Left cardiac atrium (tissue), 4 donors: Measurements from ENCODE around the gene FAM163B. TPM values are rescaled to one million over a fixed set of nuclear protein-coding genes. Genes with fewer than 3 reads are reported as not detected.

ENCODE experiments used
- ATAC-seq, 2 donors: fragments of 200-7000 bp; cut with Tn5 transposase; one replicate each; pipeline ENCODE4 v1.9.1; 2020; ENCODE audit warnings: mild to moderate bottlenecking in 2 of 2, moderate library complexity in 2 of 2
- DNase-seq: peaks from one replicate; pipeline ENCODE4 v3.0.0-alpha.2; 2020
- intact Hi-C, 2 donors: fragments of 100-400 bp; cut with DNase I; formaldehyde crosslinking; loops; one replicate each; pipeline versions ENCODE4 v1.14.1 to v1.15.1; 2022 to 2023
- long read RNA-seq: library from polyadenylated mRNA; unstranded; transcript quantifications from one replicate; pipeline ENCODE4 v2.0.0, GENCODE V29; 2021
- total RNA-seq, 2 donors: library from RNA; stranded (reverse); fragmentation: NEBNext Ultra II Directional; extraction: Animal tissue kit (Norgen Biotek cat#: 25700); gene quantifications; one replicate each; pipeline ENCODE4 v1.2.1, GENCODE V29; 2021
- donor health status: DM: no; HTN: yes; CAD: no.
- donor health status: DM: no; HTN: yes; CAD: no; lungs with severe emphysema.
- donor health status: DM: yes; HTN: yes; CAD: no.
- donor health status: Dilated cardiomyopathy.

FAM163B gene
- under 1 TPM in 1 of 2 donors, not detected in 1; 0.37 TPM for total RNA-seq
- long read RNA-seq: 0 reads

- DNase-seq (peak; percentile 62), ATAC-seq (peak; percentile 86 to 92)
- intact Hi-C loops: no loop called here
Observed at GRCh38 chr9:133609311-133610098, at the start of gene FAM163B. FAM163B (minus strand) TSS chr9:133609389; CDS start chr9:133580223, 29,166 bp downstream.

DNA sequence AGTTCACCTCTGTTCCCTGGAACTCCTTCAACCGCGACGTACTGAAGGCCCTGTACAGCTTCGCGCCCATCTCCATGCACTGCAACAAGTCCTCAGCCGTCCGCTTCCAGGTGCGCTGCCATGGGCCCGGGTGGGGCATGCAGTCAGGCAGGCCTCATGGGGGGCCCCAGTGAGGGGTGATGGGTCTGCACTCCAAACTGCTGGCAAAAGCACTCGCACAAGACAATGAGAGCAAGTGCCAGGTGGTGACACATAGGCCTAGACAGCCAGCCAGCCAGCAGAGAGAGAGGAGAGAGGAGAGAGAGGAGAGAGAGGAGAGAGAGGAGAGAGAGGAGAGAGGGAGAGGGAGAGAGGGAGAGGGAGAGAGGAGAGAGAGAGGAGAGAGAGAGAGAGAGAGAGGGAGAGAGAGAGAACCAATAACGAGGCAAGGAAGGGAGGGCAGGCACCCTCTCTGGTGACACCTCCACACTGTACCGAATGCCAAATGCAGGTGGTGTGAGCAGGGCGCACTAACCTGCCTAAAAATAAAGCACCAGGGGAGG, 48.0 kb upstream of the FAM163B start:
- no peak for DNase-seq
- ATAC-seq: peak in 1 of 2 donors; percentile 9
- intact Hi-C loops: no loop called here

DNA sequence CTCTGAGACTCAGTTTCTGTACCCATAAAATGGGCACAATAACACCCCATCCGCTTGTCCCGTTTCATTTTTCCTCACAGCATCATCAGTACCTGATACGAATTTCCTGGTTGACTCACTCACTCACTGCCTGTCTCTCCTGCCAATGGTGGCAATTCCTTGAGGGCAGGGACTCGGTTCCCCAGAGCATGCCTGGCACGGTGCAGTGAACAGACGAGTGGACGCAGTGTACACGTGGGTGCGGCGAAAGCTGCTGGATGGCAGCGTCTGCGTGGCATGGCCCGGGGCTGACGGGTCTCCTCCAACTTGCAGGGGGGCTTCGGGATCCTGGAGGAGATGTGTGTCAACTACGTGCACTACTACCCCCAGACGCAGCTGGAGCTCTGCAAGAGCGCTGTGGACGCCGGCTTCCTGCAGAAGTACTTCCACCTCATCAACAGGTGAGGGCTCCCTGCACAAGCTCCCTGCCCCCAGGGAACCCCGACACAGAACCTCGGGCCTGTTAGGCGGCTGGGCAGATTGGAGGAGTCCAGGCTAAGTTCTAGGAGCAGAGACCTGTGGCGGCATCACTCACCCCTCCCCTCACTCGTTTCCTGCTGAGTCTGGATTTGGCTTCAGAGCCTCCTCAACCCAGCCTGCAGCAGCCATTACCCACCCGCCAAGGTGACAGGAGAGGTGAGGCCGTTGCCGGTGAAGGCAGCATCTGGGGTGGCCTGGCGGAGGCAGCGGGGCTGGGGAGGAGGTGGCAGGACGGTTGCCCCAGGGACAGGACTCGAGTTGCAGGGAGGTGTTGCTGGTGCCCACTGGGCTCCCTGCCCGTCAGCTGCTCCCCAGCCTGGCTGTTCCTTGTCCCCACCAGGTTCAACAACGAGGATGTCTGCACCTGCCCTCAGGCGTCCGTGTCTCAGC, 47.3 kb upstream of the FAM163B start:
- DNase-seq: no peak
- ATAC-seq: no peak
- intact Hi-C loops: no loop called here

DNA sequence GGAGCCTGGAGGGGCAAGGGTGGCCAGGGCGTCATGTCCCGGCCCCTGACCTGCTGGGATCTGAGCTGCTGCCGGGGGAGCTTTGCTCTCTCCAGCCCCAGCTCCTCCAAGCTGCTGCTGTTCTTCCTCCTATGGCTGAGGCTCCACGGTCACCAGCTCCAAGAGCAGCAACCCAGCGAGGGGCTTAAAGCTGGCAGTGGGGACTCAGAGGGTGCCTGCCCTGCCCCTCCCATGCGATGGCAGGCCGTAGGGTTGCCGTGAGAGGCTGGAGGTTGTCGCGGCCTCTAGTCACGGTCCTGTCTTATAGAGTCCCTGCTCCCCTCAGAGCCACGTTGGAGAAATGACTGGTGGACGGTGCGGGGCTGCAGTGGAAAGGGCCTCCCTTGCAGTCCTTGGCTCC, 46.5 kb upstream of the FAM163B start:
- ATAC-seq (no peak), DNase-seq (no peak)
- intact Hi-C loops: no loop called here

DNA sequence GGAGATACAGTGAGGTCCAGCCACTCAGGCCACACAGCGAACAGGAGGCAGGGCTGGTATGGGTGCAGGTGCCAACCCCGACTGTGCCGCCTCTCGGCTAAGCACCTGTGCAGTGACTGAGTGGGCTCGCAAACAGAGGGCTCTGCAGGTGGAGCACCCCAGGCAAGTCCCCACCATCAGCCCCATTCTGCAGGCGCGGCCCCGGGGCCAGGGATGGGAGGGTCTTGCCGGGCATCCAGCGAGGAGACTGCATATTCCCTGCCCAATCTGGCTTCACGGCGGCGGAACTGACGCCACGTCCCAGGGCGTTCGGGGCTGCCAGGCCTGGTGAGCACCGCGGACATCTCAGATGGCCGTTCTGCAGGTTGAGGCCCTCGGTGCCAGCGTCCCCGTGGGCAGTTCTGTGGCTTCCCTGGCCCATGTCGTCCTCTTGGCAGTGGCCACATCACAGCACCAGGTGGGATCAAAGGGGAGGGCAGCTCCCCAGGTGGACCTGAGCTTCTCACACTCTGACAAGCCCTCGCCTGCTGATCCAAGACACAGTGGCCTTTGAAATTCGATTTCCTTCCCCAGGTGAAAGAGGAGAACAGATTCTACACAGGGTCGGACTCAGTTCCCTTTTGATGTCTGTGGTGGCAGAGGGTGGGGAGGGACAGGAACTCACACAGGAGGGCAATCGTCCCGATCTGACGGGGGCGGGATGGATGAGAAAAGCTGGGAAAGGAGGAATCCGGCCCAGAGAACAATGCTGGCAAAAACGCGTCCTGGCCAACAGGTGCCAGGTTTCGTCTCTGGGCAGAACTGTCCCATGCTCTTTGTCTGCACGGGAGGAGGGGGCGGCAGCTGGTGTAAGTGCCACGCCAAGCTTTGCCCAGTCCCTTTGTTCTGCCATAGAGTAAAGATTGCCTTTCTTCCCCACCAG, 45.8 kb upstream of the FAM163B start:
- intact Hi-C loops: no loop called here
- DNase-seq (no peak), ATAC-seq (no peak)

DNA sequence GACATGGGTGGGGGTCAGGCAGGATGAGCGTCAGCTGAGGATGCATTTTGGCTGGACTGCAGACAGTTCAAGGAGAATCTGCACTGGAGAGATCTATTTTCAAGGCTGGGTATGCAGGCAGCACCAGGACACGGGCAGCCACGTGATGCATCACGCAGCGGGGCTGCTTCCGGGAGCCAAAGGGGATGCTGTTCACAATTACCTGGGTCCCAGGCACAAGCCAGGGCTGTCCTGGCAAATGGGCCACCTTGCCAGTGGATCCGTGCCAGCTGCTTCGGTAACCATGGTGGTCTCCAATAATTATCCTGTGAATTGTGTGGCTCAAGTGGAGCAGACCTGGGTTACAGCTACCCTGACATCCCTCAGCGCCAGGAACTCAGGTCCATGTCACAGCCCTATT, 44.4 kb upstream of the FAM163B start:
- intact Hi-C loops: no loop called here
- ATAC-seq (no peak), DNase-seq (no peak)

- intact Hi-C loops: no loop called here
- no peak for ATAC-seq
- DNase-seq: no peak
Observed at GRCh38 chr9:133650026-133650425, 40.8 kb upstream of the FAM163B start.

DNA sequence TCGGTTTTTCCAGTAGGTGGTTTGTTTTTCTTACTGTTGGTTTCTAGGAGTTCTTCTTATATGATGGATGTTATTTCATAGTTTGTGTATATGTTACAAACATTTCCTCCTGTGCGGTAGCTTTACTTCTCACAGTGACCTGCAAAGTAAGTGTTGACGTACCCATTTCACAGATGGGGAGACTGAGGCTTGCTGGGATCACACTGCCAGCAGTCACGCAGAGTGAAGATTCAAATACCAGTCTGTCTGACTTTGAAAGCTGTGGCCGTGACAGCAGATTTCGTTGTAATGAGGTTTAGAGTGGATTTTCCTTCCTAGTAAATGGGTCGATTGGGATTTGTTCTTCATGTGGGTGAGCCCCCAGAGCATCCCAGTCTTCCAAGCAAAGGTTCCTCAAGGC, 40.0 kb upstream of the FAM163B start:
- intact Hi-C loops: no loop called here
- ATAC-seq (no peak), DNase-seq (no peak)

- ATAC-seq (no peak), DNase-seq (no peak)
- intact Hi-C loops: no loop called here
Observed at GRCh38 chr9:133647765-133648469, 38.7 kb upstream of the FAM163B start.

GRCh38 chr9:133647148-133647547, 38.0 kb upstream of the FAM163B start:
- DNase-seq (no peak), ATAC-seq (no peak)
- intact Hi-C loops: no loop called here

DNA sequence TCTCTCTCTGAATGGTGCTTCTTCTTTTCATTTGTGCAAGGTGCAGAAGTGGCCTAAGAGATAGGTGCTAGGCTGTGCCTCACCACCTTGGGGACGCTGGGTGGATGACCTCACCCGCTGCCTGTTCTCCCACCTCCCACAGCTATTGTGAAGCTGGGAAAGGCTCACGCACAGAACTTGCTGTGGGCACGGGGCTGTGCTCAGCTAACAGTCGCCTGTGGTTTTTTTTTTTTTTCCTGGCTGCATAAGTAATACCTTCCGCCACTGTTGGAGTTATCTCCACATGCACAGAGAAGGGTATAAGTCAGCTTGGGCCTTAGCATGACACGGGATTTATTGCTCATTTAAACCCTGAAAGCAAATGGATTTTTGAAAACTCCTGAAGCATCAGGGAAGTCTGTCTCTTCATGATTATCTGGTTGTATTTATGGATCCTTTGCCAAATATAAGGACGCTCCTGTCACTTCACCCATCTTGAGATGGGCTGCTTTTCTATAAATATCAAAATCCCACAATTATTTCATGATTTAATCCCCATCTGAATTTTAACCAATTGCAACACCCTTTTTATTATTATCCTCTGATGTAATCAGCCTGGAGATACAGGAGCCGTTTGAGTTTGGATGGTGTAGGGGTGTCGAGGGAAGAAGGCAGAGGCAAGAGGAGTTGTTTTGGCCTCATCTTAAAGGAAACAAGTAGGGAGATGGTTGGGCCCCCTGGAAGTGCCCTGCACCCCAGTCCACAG, 36.0 kb upstream of the FAM163B start:
- intact Hi-C loops: no loop called here
- DNase-seq: no peak
- no peak for ATAC-seq

- ATAC-seq (no peak), DNase-seq (peak; percentile 12)
- intact Hi-C loops: no loop called here
Observed at GRCh38 chr9:133643978-133644760, 35.0 kb upstream of the FAM163B start.

GRCh38 chr9:133643362-133643755, 34.2 kb upstream of the FAM163B start:
- ATAC-seq: no peak
- intact Hi-C loops: no loop called here
- DNase-seq: peak; percentile 7

DNA sequence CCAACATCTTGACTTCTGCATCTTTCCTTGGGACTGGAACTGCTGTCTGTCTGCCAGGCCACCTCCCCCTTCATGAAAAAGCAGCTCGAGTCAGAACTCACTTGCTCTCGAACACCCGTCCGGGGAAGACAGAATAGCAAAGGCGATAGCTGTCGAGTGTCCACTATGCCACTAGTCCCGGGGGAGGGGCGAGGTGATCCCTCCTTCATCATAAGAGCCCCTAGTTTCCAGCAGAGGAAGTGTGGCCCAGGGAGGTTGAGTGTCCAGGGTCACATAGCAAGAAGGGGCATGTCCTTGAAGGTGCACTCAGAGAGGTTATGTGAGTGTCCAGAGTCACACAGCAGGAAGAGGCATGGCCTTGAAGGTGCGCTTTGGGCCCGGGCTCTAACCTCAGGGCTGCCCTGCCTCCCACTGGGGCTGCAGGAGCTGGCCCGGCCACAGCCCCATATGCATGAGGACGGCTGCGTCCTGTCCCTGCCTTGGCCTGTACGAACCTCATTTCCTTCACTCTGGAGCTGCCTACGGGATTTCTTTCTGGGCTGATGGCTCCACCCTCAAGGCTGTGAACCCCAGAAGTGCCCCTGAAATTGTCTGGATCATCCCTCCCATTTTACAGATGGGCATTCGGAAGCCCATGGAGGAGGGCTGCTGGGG, 33.6 kb upstream of the FAM163B start:
- DNase-seq (peak; percentile 7), ATAC-seq (no peak)
- intact Hi-C loops: no loop called here

- peak; percentile 14 for DNase-seq
- ATAC-seq: no peak
- intact Hi-C loops: no loop called here
Observed at GRCh38 chr9:133641861-133642595, 32.8 kb upstream of the FAM163B start.

GRCh38 chr9:133641396-133641655, 32.1 kb upstream of the FAM163B start:
- ATAC-seq (no peak), DNase-seq (peak; percentile 8)
- intact Hi-C loops: no loop called here
